Gastroesophageal sphincter (tissue), 4 donors: Measurements from ENCODE around the gene MLH3. TPM values are rescaled to one million over a fixed set of nuclear protein-coding genes. Genes with fewer than 3 reads are reported as not detected.

Experiments
- ATAC-seq: fragments of 150-250 bp; one replicate; pipeline ENCODE4 v1.9.1; 2016; ENCODE audit warnings: mild to moderate bottlenecking, moderate library complexity
- H3K27ac ChIP-seq, 4 donors: fragments of 200-600 bp; sonication (generic) in 3 of 4; 1 replicate in 3 of 4; 2 replicates in 1 of 4; pipeline ENCODE4 v1.5.1; 2016 to 2019
- H3K27me3 ChIP-seq: fragments of 200-600 bp; sonication (generic); one replicate; pipeline ENCODE4 v1.5.1; 2019
- H3K36me3 ChIP-seq, 2 donors: fragments of 200-600 bp; sonication (generic); one replicate each; pipeline ENCODE4 v1.5.1; 2019; ENCODE audit warnings: control low read depth in 1 of 2
- H3K4me1 ChIP-seq, 3 donors: fragments of 200-600 bp; sonication (generic); 1 replicate in 2 of 3; 2 replicates in 1 of 3; pipeline ENCODE4 v1.5.1; 2016 to 2019; ENCODE audit warnings: control low read depth in 2 of 3
- H3K4me3 ChIP-seq, 2 donors: fragments of 200-600 bp; sonication (generic); one replicate each; pipeline ENCODE4 v1.5.1; 2019; ENCODE audit warnings: mild to moderate bottlenecking in 1 of 2, moderate library complexity in 1 of 2
- H3K9me3 ChIP-seq, 3 donors: fragments of 200-600 bp; sonication (generic); one replicate each; pipeline ENCODE4 v1.5.1; 2017 to 2019; ENCODE audit warnings: control low read depth in 2 of 3
- CTCF ChIP-seq, 4 experiments: fragments of 200-600 bp in 2 of 4; fragments of 450-650 bp in 2 of 4; sonication (generic) in 1 of 4; IDR thresholded peaks; one replicate each; pipeline ENCODE4 v1.5.1; 2017 to 2019; ENCODE audit warnings: antibody characterized with exemption in 4 of 4, mild to moderate bottlenecking in 2 of 4, moderate library complexity in 2 of 4
- EP300 ChIP-seq: sonication (generic); formaldehyde crosslinking; IDR thresholded peaks from one replicate; pipeline ENCODE4 v1.6.1; 2017; ENCODE audit warnings: antibody characterized with exemption, mild to moderate bottlenecking
- POLR2A ChIP-seq, 2 donors: fragments of 450-650 bp; IDR thresholded peaks; one replicate each; pipeline ENCODE4 v1.6.1; 2017; ENCODE audit warnings: antibody characterized with exemption in 2 of 2, mild to moderate bottlenecking in 2 of 2, moderate library complexity in 1 of 2
- POLR2AphosphoS5 ChIP-seq: sonication (generic); formaldehyde crosslinking; IDR thresholded peaks from one replicate; pipeline ENCODE4 v1.6.1; 2017; ENCODE audit warnings: antibody characterized with exemption
- WGBS, 2 donors: methylation state at CpG; one replicate each; pipeline ENCODE4 v1.1.5; 2018; ENCODE audit warnings: low coverage in 1 of 2; 5-methylcytosine and 5-hydroxymethylcytosine counted together
- small RNA-seq, 4 donors: library from RNA; depleted of rRNA; stranded (forward); fragments of <200 nt; gene quantifications; one replicate each; pipeline ENCODE3, GENCODE V24; 2016
- total RNA-seq, 4 donors: library from RNA; depleted of rRNA; stranded (reverse); fragments of >200 nt; gene quantifications; one replicate each; pipeline ENCODE4 v1.1.0, GENCODE V29; 2016

The MLH3 gene
- total RNA-seq, 4 donors from 2014 or later: 29.0 to 76.1 (median 32.2) TPM

GRCh38 chr14:74973003-74973653 is 78.1 kb downstream of the MLH3 start:
- peak; percentile 58 for ATAC-seq
- no peak for TF ChIP-seq POLR2A (IDR thresholded peaks at IDR 0.05)
- TF ChIP-seq POLR2AphosphoS5: peak; percentile 31
- no peak for TF ChIP-seq CTCF (IDR thresholded peaks at IDR 0.05)
- TF ChIP-seq EP300: no peak
- WGBS, 2 donors: no CpG with 5 or more reads among the region's 15 CpGs
- no peaks in the 10 kb centered on the region for H3K27me3 ChIP-seq
- H3K9me3 ChIP-seq: no peaks in the 10 kb centered on the region
- no peaks in the 10 kb centered on the region for H3K36me3 ChIP-seq
- no peak overlapping the region for H3K4me3 ChIP-seq
- H3K4me1 ChIP-seq: peaks cover 0 to 46% (median 13%) of the 10 kb centered on the region in 3 donors
- H3K27ac ChIP-seq: peak overlapping the region in 2 of 4 donors; percentile 53 to 69

GRCh38 chr14:74968811-74969210 is 82.5 kb downstream of the MLH3 start:
- 46 to 67% methylated on average over 1 of the region's 1 CpG for WGBS, 2 donors
- Histone ChIP-seq H3K27me3 (no peaks in the 10 kb centered on the region), H3K27ac (no peak overlapping the region), H3K4me3 (no peak overlapping the region), H3K9me3 (no peaks in the 10 kb centered on the region), H3K4me1 (peaks cover 0 to 25% (median 4%) of the 10 kb centered on the region in 3 donors), H3K36me3 (no peaks in the 10 kb centered on the region)
- no peak for TF ChIP-seq CTCF (IDR thresholded peaks at IDR 0.05)
- no peak for TF ChIP-seq POLR2A (IDR thresholded peaks at IDR 0.05)
- no peak for TF ChIP-seq EP300
- TF ChIP-seq POLR2AphosphoS5: no peak
- no peak for ATAC-seq

- H3K4me1 ChIP-seq: peaks cover 0 to 21% (median 0%) of the 10 kb centered on the region in 3 donors
- H3K27ac ChIP-seq: no peak overlapping the region
- H3K4me3 ChIP-seq: no peak overlapping the region
- no peaks in the 10 kb centered on the region for H3K36me3 ChIP-seq
- ATAC-seq: peak; percentile 21
- TF ChIP-seq CTCF (IDR thresholded peaks at IDR 0.05): no peak
- TF ChIP-seq POLR2AphosphoS5: no peak
- TF ChIP-seq EP300: no peak
- no peak for TF ChIP-seq POLR2A (IDR thresholded peaks at IDR 0.05)
- H3K27me3 ChIP-seq: no peaks in the 10 kb centered on the region
- WGBS, 2 donors: 56% methylated on average over 5 of the region's 5 CpGs; no CpG with 5 or more reads in 1 of the 2 donors
- H3K9me3 ChIP-seq: no peaks in the 10 kb centered on the region
Observed at GRCh38 chr14:74965486-74966153, 85.6 kb downstream of the MLH3 start.

GRCh38 chr14:74964787-74965485 is 86.3 kb downstream of the MLH3 start:
- WGBS, 2 donors: 89 to 93% methylated on average over 2 of the region's 4 CpGs
- H3K36me3 ChIP-seq: no peaks in the 10 kb centered on the region
- ATAC-seq: no peak
- H3K27ac ChIP-seq: no peak overlapping the region
- H3K27me3 ChIP-seq: no peaks in the 10 kb centered on the region
- no peak overlapping the region for H3K4me3 ChIP-seq
- no peaks in the 10 kb centered on the region for H3K9me3 ChIP-seq
- no peak for TF ChIP-seq POLR2A (IDR thresholded peaks at IDR 0.05)
- TF ChIP-seq EP300: no peak
- no peak for TF ChIP-seq CTCF (IDR thresholded peaks at IDR 0.05)
- no peak for TF ChIP-seq POLR2AphosphoS5
- H3K4me1 ChIP-seq: peaks cover 0 to 21% (median 0%) of the 10 kb centered on the region in 3 donors

Small RNAs within 50 kb of the gene (small RNA-seq; reads per million reads assigned to genes)
- 0 reads per million in 4 donors for gene RNU6-689P

Other genes starting within 250 kb of the MLH3 start
- gene PROX2, start 175.3 kb downstream of the MLH3 start, total RNA-seq: under 1 TPM in 1 of 4 donors, not detected in 3; 0.08 TPM
- 10 to 100 TPM; 79.3 to 98.7 (median 87.8) TPM for gene DLST, start 169.6 kb downstream of the MLH3 start, total RNA-seq
- gene RPS6KL1, start 128.2 kb downstream of the MLH3 start, total RNA-seq: 10 to 100 TPM in 1 of 4 donors, 1 to 10 TPM in 3; 4.0 to 10.2 (median 8.2) TPM
- gene PGF, start 95.9 kb downstream of the MLH3 start, total RNA-seq: 10 to 100 TPM; 11.2 to 21.0 (median 16.5) TPM
- 10 to 100 TPM; 28.1 to 56.2 (median 36.6) TPM for gene EIF2B2, start 48.5 kb downstream of the MLH3 start, total RNA-seq
- 10 to 100 TPM; 13.8 to 20.8 (median 17.1) TPM for gene ACYP1, start 12.6 kb upstream of the MLH3 start, total RNA-seq
- gene ZC2HC1C, start 18.2 kb upstream of the MLH3 start, total RNA-seq: 1 to 10 TPM; 4.4 to 8.0 (median 5.1) TPM
- gene NEK9, start 75.6 kb upstream of the MLH3 start, total RNA-seq: 10 to 100 TPM; 34.2 to 95.4 (median 85.9) TPM
- 100 to 1,000 TPM; 140 to 241 (median 162) TPM for gene TMED10, start 125.1 kb upstream of the MLH3 start, total RNA-seq
- 100 to 1,000 TPM in 3 of 4 donors, 10 to 100 TPM in 1; 78.0 to 286 (median 179) TPM for gene FOS, start 227.4 kb upstream of the MLH3 start, total RNA-seq